Measurements from ENCODE around the gene IL17B.
A peak's percentile ranks its signal among the peaks of the same experiment; 100 is the strongest.

IL17B gene

GRCh38 chr5:149344151-149344550 lies 34.9 kb downstream of the IL17B start:
- no peak overlapping the region for H3K14ac ChIP-seq (ENCODE audit: low read length)
- no peak overlapping the region for H3K27ac ChIP-seq (ENCODE audit: low read depth, low read length)
- no CpG with 5 or more reads among the region's 2 CpGs for WGBS (ENCODE audit: extremely low coverage, insufficient coverage, insufficient read length)

GRCh38 chr5:149341876-149342275 lies 37.2 kb downstream of the IL17B start:
- Histone ChIP-seq H3K4ac (ENCODE audit: low read depth, low read length) (no peak overlapping the region), H4K8ac (ENCODE audit: low read depth, low read length) (no peak overlapping the region), H3K4me1 (ENCODE audit: control insufficient read depth in 1 of 2, insufficient read depth in 2 of 2, low read length in 2 of 2) (peaks cover 2 to 3% of the 10 kb centered on the region in 2 experiments), H3K14ac (ENCODE audit: low read length) (no peak overlapping the region), H4K91ac (ENCODE audit: low read depth, low read length) (no peak overlapping the region), H3K4me3 (ENCODE audit: low read depth, low read length) (no peak overlapping the region), H3K27me3 (ENCODE audit: insufficient read depth, low read length) (no peaks in the 10 kb centered on the region), H3K9ac (ENCODE audit: low read length) (no peak overlapping the region), H2BK120ac (ENCODE audit: insufficient read depth, low read length, poor library complexity) (no peak overlapping the region), H3K9me3 (ENCODE audit: insufficient read depth, low read depth, low read length) (no peaks in the 10 kb centered on the region), H2BK5ac (ENCODE audit: low read depth, low read length, poor library complexity) (no peak overlapping the region), H3K36me3 (ENCODE audit: control insufficient read depth in 1 of 2, insufficient read depth in 2 of 2, low read length in 2 of 2) (peaks cover 0 to 2% of the 10 kb centered on the region in 2 experiments), H3K4me2 (ENCODE audit: low read length) (no peak overlapping the region), H2AK5ac (ENCODE audit: low read length) (no peak overlapping the region), H2AFZ (ENCODE audit: insufficient read depth, low read length, poor library complexity) (no peak overlapping the region), H3K27ac (ENCODE audit: low read depth, low read length) (no peak overlapping the region), H3K23ac (ENCODE audit: low read length) (no peak overlapping the region), H4K12ac (ENCODE audit: low read depth, low read length) (no peak overlapping the region), H2BK12ac (ENCODE audit: low read length) (no peak overlapping the region), H3K79me1 (ENCODE audit: low read length) (peaks cover 8% of the 10 kb centered on the region), H3K18ac (ENCODE audit: low read length) (no peak overlapping the region), H3K79me2 (ENCODE audit: control insufficient read depth, insufficient read depth, low read length, poor library complexity) (peaks cover 5% of the 10 kb centered on the region)
- no peak for DNase-seq

More at GRCh38 chr5:149344151-149344550, 34.9 kb downstream of the IL17B start:
- no peaks in the 10 kb centered on the region for H3K9me3 ChIP-seq (ENCODE audit: insufficient read depth, low read depth, low read length)
- H3K18ac ChIP-seq (ENCODE audit: low read length), result no peak overlapping the region
- peaks cover 5% of the 10 kb centered on the region for H3K79me2 ChIP-seq (ENCODE audit: control insufficient read depth, insufficient read depth, low read length, poor library complexity)
- peak overlapping the region; percentile 26 for H4K8ac ChIP-seq (ENCODE audit: low read depth, low read length)
- H2AK5ac ChIP-seq (ENCODE audit: low read length), result no peak overlapping the region
- no peak overlapping the region for H4K12ac ChIP-seq (ENCODE audit: low read depth, low read length)
- no peaks in the 10 kb centered on the region for H3K27me3 ChIP-seq (ENCODE audit: insufficient read depth, low read length)
- H3K4me1 ChIP-seq (ENCODE audit: control insufficient read depth in 1 of 2, insufficient read depth in 2 of 2, low read length in 2 of 2), result peaks cover 2 to 5% of the 10 kb centered on the region in 2 experiments
- H3K4me3 ChIP-seq (ENCODE audit: low read depth, low read length), result no peak overlapping the region
- peaks cover 8% of the 10 kb centered on the region for H3K79me1 ChIP-seq (ENCODE audit: low read length)
- no peak overlapping the region for H2BK5ac ChIP-seq (ENCODE audit: low read depth, low read length, poor library complexity)
- H3K4ac ChIP-seq (ENCODE audit: low read depth, low read length), result no peak overlapping the region
- no peak overlapping the region for H4K91ac ChIP-seq (ENCODE audit: low read depth, low read length)
- H2BK12ac ChIP-seq (ENCODE audit: low read length), result no peak overlapping the region
- H3K23ac ChIP-seq (ENCODE audit: low read length), result no peak overlapping the region
- H3K9ac ChIP-seq (ENCODE audit: low read length), result no peak overlapping the region
- H3K36me3 ChIP-seq (ENCODE audit: control insufficient read depth in 1 of 2, insufficient read depth in 2 of 2, low read length in 2 of 2), result peaks cover 2 to 11% of the 10 kb centered on the region in 2 experiments
- no peak for DNase-seq
- H2AFZ ChIP-seq (ENCODE audit: insufficient read depth, low read length, poor library complexity), result no peak overlapping the region
- H2BK120ac ChIP-seq (ENCODE audit: insufficient read depth, low read length, poor library complexity), result no peak overlapping the region
- H3K4me2 ChIP-seq (ENCODE audit: low read length), result no peak overlapping the region

- Histone ChIP-seq H3K4ac (ENCODE audit: low read depth, low read length) (no peak overlapping the region), H4K8ac (ENCODE audit: low read depth, low read length) (no peak overlapping the region)
- no CpG with 5 or more reads among the region's 1 CpG for WGBS (ENCODE audit: extremely low coverage, insufficient coverage, insufficient read length)
These were observed 38.2 kb downstream of the IL17B start for GRCh38 chr5:149340920-149341319.

GRCh38 chr5:149338364-149338763 lies 40.7 kb downstream of the IL17B start:
- Histone ChIP-seq H4K12ac (ENCODE audit: low read depth, low read length) (no peak overlapping the region), H3K18ac (ENCODE audit: low read length) (no peak overlapping the region), H2BK120ac (ENCODE audit: insufficient read depth, low read length, poor library complexity) (no peak overlapping the region), H3K4me1 (ENCODE audit: control insufficient read depth in 1 of 2, insufficient read depth in 2 of 2, low read length in 2 of 2) (peaks cover 2 to 4% of the 10 kb centered on the region in 2 experiments), H3K27ac (ENCODE audit: low read depth, low read length) (no peak overlapping the region), H3K79me1 (ENCODE audit: low read length) (peaks cover 2% of the 10 kb centered on the region), H3K36me3 (ENCODE audit: control insufficient read depth in 1 of 2, insufficient read depth in 2 of 2, low read length in 2 of 2) (peaks cover 0 to 4% of the 10 kb centered on the region in 2 experiments), H3K79me2 (ENCODE audit: control insufficient read depth, insufficient read depth, low read length, poor library complexity) (no peaks in the 10 kb centered on the region), H2AK5ac (ENCODE audit: low read length) (no peak overlapping the region), H2BK5ac (ENCODE audit: low read depth, low read length, poor library complexity) (no peak overlapping the region), H4K91ac (ENCODE audit: low read depth, low read length) (no peak overlapping the region), H3K4ac (ENCODE audit: low read depth, low read length) (no peak overlapping the region), H4K8ac (ENCODE audit: low read depth, low read length) (no peak overlapping the region), H3K27me3 (ENCODE audit: insufficient read depth, low read length) (no peaks in the 10 kb centered on the region), H3K14ac (ENCODE audit: low read length) (no peak overlapping the region), H3K9ac (ENCODE audit: low read length) (no peak overlapping the region), H3K4me2 (ENCODE audit: low read length) (no peak overlapping the region), H2AFZ (ENCODE audit: insufficient read depth, low read length, poor library complexity) (no peak overlapping the region), H3K9me3 (ENCODE audit: insufficient read depth, low read depth, low read length) (no peaks in the 10 kb centered on the region), H3K4me3 (ENCODE audit: low read depth, low read length) (no peak overlapping the region), H3K23ac (ENCODE audit: low read length) (no peak overlapping the region), H2BK12ac (ENCODE audit: low read length) (no peak overlapping the region)
- WGBS (ENCODE audit: extremely low coverage, insufficient coverage, insufficient read length), result no CpG with 5 or more reads among the region's 1 CpG
- DNase-seq, result no peak

More at GRCh38 chr5:149340920-149341319, 38.2 kb downstream of the IL17B start:
- H3K18ac ChIP-seq (ENCODE audit: low read length), result no peak overlapping the region
- peaks cover 5% of the 10 kb centered on the region for H3K79me2 ChIP-seq (ENCODE audit: control insufficient read depth, insufficient read depth, low read length, poor library complexity)
- H3K9me3 ChIP-seq (ENCODE audit: insufficient read depth, low read depth, low read length), result no peaks in the 10 kb centered on the region
- no peak overlapping the region for H2BK120ac ChIP-seq (ENCODE audit: insufficient read depth, low read length, poor library complexity)
- H3K4me2 ChIP-seq (ENCODE audit: low read length), result no peak overlapping the region
- no peak overlapping the region for H3K23ac ChIP-seq (ENCODE audit: low read length)
- no peaks in the 10 kb centered on the region for H3K27me3 ChIP-seq (ENCODE audit: insufficient read depth, low read length)
- H2BK5ac ChIP-seq (ENCODE audit: low read depth, low read length, poor library complexity), result no peak overlapping the region
- H2AK5ac ChIP-seq (ENCODE audit: low read length), result no peak overlapping the region
- no peak overlapping the region for H3K14ac ChIP-seq (ENCODE audit: low read length)
- H4K12ac ChIP-seq (ENCODE audit: low read depth, low read length), result no peak overlapping the region
- no peak overlapping the region for H4K91ac ChIP-seq (ENCODE audit: low read depth, low read length)
- H3K27ac ChIP-seq (ENCODE audit: low read depth, low read length), result no peak overlapping the region
- H3K9ac ChIP-seq (ENCODE audit: low read length), result no peak overlapping the region
- H2BK12ac ChIP-seq (ENCODE audit: low read length), result no peak overlapping the region
- no peak for DNase-seq
- no peak overlapping the region for H2AFZ ChIP-seq (ENCODE audit: insufficient read depth, low read length, poor library complexity)
- peaks cover 10% of the 10 kb centered on the region for H3K79me1 ChIP-seq (ENCODE audit: low read length)
- H3K4me3 ChIP-seq (ENCODE audit: low read depth, low read length), result no peak overlapping the region
- peaks cover 2% of the 10 kb centered on the region in 2 experiments for H3K4me1 ChIP-seq (ENCODE audit: control insufficient read depth in 1 of 2, insufficient read depth in 2 of 2, low read length in 2 of 2)
- peaks cover 0 to 2% of the 10 kb centered on the region in 2 experiments for H3K36me3 ChIP-seq (ENCODE audit: control insufficient read depth in 1 of 2, insufficient read depth in 2 of 2, low read length in 2 of 2)

Measured in trophoblast cell (in vitro differentiated cells and primary cell).